H9 (cell line): ENCODE measurements around the gene CCDC148. TPM values are rescaled to one million over a fixed set of nuclear protein-coding genes. Genes with fewer than 3 reads are reported as not detected.

ENCODE experiments used
- DNase-seq: peaks from one replicate; pipeline ENCODE4 v3.0.0-alpha.2; 2017
- H2AFZ ChIP-seq: one replicate; pipeline ENCODE4 v1.6.1; 2013; ENCODE audit warnings: mild to moderate bottlenecking, low read length, control low read depth, moderate library complexity
- H2AK5ac ChIP-seq: 2 replicates; pipeline ENCODE4 v1.6.1; 2013; ENCODE audit warnings: low read length, control low read depth, mixed read lengths; ENCODE audit not compliant: insufficient read length
- H2BK120ac ChIP-seq: one replicate; pipeline ENCODE4 v1.6.1; 2013; ENCODE audit warnings: low read depth, mild to moderate bottlenecking, low read length, control low read depth, inconsistent platforms; ENCODE audit not compliant: poor library complexity, severe bottlenecking
- H2BK12ac ChIP-seq: 2 replicates; pipeline ENCODE4 v1.6.1; 2013; ENCODE audit warnings: low read length, control low read depth, mixed read lengths, low read depth; ENCODE audit not compliant: insufficient read length
- H2BK15ac ChIP-seq: 2 replicates; pipeline ENCODE4 v1.6.1; 2013; ENCODE audit warnings: low read depth, low read length, control low read depth
- H2BK20ac ChIP-seq: one replicate; pipeline ENCODE4 v1.6.1; 2013; ENCODE audit warnings: low read depth, mild to moderate bottlenecking, low read length, control low read depth, inconsistent platforms; ENCODE audit not compliant: poor library complexity, severe bottlenecking
- H2BK5ac ChIP-seq: 2 replicates; pipeline ENCODE4 v1.6.1; 2013; ENCODE audit warnings: low read length, control low read depth, mixed read lengths; ENCODE audit not compliant: insufficient read length
- H3K14ac ChIP-seq: 2 replicates; pipeline ENCODE4 v1.6.1; 2013; ENCODE audit warnings: low read length, control low read depth; ENCODE audit not compliant: insufficient read depth
- H3K18ac ChIP-seq: 2 replicates; pipeline ENCODE4 v1.6.1; 2013; ENCODE audit warnings: low read depth, mild to moderate bottlenecking, mixed read lengths, low read length, control low read depth; ENCODE audit not compliant: insufficient read length
- H3K23ac ChIP-seq: 2 replicates; pipeline ENCODE4 v1.6.1; 2013; ENCODE audit warnings: low read length, control low read depth, mixed read lengths, low read depth; ENCODE audit not compliant: insufficient read length
- H3K23me2 ChIP-seq: 2 replicates; pipeline ENCODE4 v1.6.1; 2013; ENCODE audit warnings: low read depth, mild to moderate bottlenecking, mixed read lengths, low read length, control low read depth; ENCODE audit not compliant: insufficient read length, poor library complexity, severe bottlenecking
- H3K27ac ChIP-seq: 2 replicates; pipeline ENCODE4 v1.5.1; 2013; ENCODE audit warnings: low read length, control low read depth, mixed read lengths, low read depth; ENCODE audit not compliant: insufficient read length
- H3K27me3 ChIP-seq: 2 replicates; pipeline ENCODE4 v1.6.1; 2013; ENCODE audit warnings: low read length, control low read depth, inconsistent platforms; ENCODE audit not compliant: insufficient read depth
- H3K4ac ChIP-seq: 2 replicates; pipeline ENCODE4 v1.6.1; 2013; ENCODE audit warnings: low read depth, mild to moderate bottlenecking, control low read depth, inconsistent platforms, low read length, moderate library complexity
- H3K4me1 ChIP-seq: 2 replicates; pipeline ENCODE4 v1.6.1; 2013; ENCODE audit warnings: low read length, control low read depth, inconsistent platforms; ENCODE audit not compliant: insufficient read depth
- H3K4me2 ChIP-seq: 2 replicates; pipeline ENCODE4 v1.6.1; 2013; ENCODE audit warnings: low read length, control low read depth, mixed read lengths; ENCODE audit not compliant: insufficient read length, insufficient read depth
- H3K56ac ChIP-seq: 2 replicates; pipeline ENCODE4 v1.6.1; 2013; ENCODE audit warnings: low read depth, mild to moderate bottlenecking, mixed read lengths, low read length, control low read depth; ENCODE audit not compliant: insufficient read length
- H3K79me1 ChIP-seq: 2 replicates; pipeline ENCODE4 v1.6.1; 2013; ENCODE audit warnings: low read depth, mild to moderate bottlenecking, moderate library complexity, low read length, control low read depth, inconsistent platforms; ENCODE audit not compliant: insufficient read depth, poor library complexity, severe bottlenecking
- H3K79me2 ChIP-seq: 2 replicates; pipeline ENCODE4 v1.6.1; 2013; ENCODE audit warnings: low read length, control low read depth, inconsistent platforms; ENCODE audit not compliant: insufficient read depth
- H3K9ac ChIP-seq: 2 replicates; pipeline ENCODE4 v1.6.1; 2013; ENCODE audit warnings: low read length, control low read depth, mixed read lengths; ENCODE audit not compliant: insufficient read length; ENCODE audit errors: extremely low read depth
- H3K9me3 ChIP-seq: one replicate; pipeline ENCODE4 v1.6.1; 2013; ENCODE audit warnings: low read depth, low read length, inconsistent platforms; ENCODE audit not compliant: control insufficient read depth
- H3T11ph ChIP-seq: one replicate; pipeline ENCODE4 v1.6.1; 2013; ENCODE audit warnings: mild to moderate bottlenecking, low read length, control low read depth, inconsistent platforms
- H4K20me1 ChIP-seq: one replicate; pipeline ENCODE4 v1.6.1; 2013; ENCODE audit not compliant: control insufficient read depth, insufficient read length, insufficient read depth
- H4K5ac ChIP-seq: 2 replicates; pipeline ENCODE4 v1.6.1; 2013; ENCODE audit warnings: low read depth, mild to moderate bottlenecking, mixed read lengths, low read length, control low read depth; ENCODE audit not compliant: insufficient read length
- H4K8ac ChIP-seq: replicated peaks from 2 replicates; pipeline ENCODE4 v1.6.1; 2013; ENCODE audit warnings: low read length, control low read depth, mixed read lengths, low read depth; ENCODE audit not compliant: insufficient read length
- H4K91ac ChIP-seq: 2 replicates; pipeline ENCODE4 v1.6.1; 2013; ENCODE audit warnings: low read depth, mild to moderate bottlenecking, moderate library complexity, mixed read lengths, low read length, control low read depth; ENCODE audit not compliant: insufficient read length
- H3K27ac Mint-ChIP-seq, 3 experiments: 2 replicates in 2 of 3; 3 replicates in 1 of 3; pipeline ENCODE4 v1.8.0; 2020 to 2021; ENCODE audit warnings: mixed read lengths in 3 of 3, mild to moderate bottlenecking in 1 of 3, moderate library complexity in 1 of 3
- H3K27me3 Mint-ChIP-seq: 2 replicates; pipeline ENCODE4 v1.8.0; 2021; ENCODE audit warnings: low read depth, mild to moderate bottlenecking, moderate library complexity, mixed read lengths
- H3K36me3 Mint-ChIP-seq, 3 experiments: 2 replicates in 2 of 3; 3 replicates in 1 of 3; pipeline ENCODE4 v1.8.0; 2020 to 2021; ENCODE audit warnings: low read depth in 3 of 3, mixed read lengths in 3 of 3; ENCODE audit not compliant: insufficient read depth in 1 of 3
- H3K4me1 Mint-ChIP-seq, 2 experiments: 2 replicates each; pipeline ENCODE4 v1.8.0; 2020; ENCODE audit warnings: mixed read lengths in 2 of 2
- H3K4me3 Mint-ChIP-seq, 2 experiments: 2 replicates in 1 of 2; 3 replicates in 1 of 2; pipeline ENCODE4 v1.8.0; 2020 to 2021; ENCODE audit warnings: mild to moderate bottlenecking in 2 of 2, mixed read lengths in 2 of 2, moderate library complexity in 1 of 2
- H3K9me3 Mint-ChIP-seq, 2 experiments: 2 replicates in 1 of 2; 3 replicates in 1 of 2; pipeline ENCODE4 v1.8.0; 2020; ENCODE audit warnings: mild to moderate bottlenecking in 2 of 2, mixed read lengths in 2 of 2, moderate library complexity in 1 of 2
- WGBS: extraction: QIAGEN DNeasy Blood & Tissue Kit; methylation state at CpG from one replicate; pipeline ENCODE4 v1.1.7; 2013; ENCODE audit warnings: missing lambda C conversion rate, low lambda C conversion rate, mixed read lengths; ENCODE audit not compliant: insufficient read length; ENCODE audit errors: extremely low coverage; 5-methylcytosine and 5-hydroxymethylcytosine counted together
- total RNA-seq: library from RNA; stranded (reverse); gene quantifications from 2 replicates; pipeline ENCODE4 v1.2.1, GENCODE V29; 2021
- TF ChIP-seq, protein P1 (sequence below): fragments of 200-600 bp; sonication (generic); conservative IDR thresholded peaks from 3 replicates; pipeline ENCODE4 v1.8.0; 2021; ENCODE audit warnings: antibody characterized with exemption, mild to moderate bottlenecking

The CCDC148 gene
- total RNA-seq, 1 experiment from 2014 or later: 1.5 TPM

DNA sequence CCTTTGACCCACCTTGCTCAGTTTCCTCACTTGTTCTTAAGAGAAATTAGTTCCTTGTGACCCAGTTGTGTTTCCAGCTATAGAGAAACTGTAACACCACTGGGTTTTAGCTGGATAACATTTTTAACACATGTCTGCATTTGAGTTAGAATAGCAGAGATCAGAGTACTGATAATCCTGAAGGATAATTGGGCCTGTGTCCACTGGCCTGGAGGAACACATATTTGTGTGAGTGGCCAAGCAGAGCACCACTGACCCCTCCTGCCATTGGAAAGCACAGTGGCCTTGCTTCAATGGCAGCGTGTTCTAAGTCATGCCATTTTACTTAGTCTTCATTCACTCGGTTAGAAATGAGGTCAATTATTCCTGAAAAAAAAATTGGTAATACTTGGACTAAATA, 42.8 kb upstream of the CCDC148 start:
- Mint-ChIP-seq H3K27ac (no peak overlapping the region; a peak in 1 of 7 replicates), H3K9me3 (no peaks in the 10 kb centered on the region), H3K4me1 (peaks cover 31 to 35% of the 10 kb centered on the region in 2 experiments), H3K36me3 (no peaks in the 10 kb centered on the region), H3K27me3 (no peaks in the 10 kb centered on the region), H3K4me3 (no peak overlapping the region)
- Histone ChIP-seq H3K23me2 (no peaks in the 10 kb centered on the region), H2BK5ac (no peak overlapping the region), H3K18ac (no peak overlapping the region), H3K9ac (no peak overlapping the region), H3K27me3 (no peaks in the 10 kb centered on the region), H2BK120ac (no peak overlapping the region), H2AK5ac (no peak overlapping the region), H4K8ac (no peak overlapping the region), H2BK12ac (no peak overlapping the region), H3T11ph (no peak overlapping the region), H3K27ac (no peak overlapping the region), H4K20me1 (no peaks in the 10 kb centered on the region), H3K4me1 (no peaks in the 10 kb centered on the region; the same call in 1 of the 2 replicates), H3K79me2 (peaks cover 6% of the 10 kb centered on the region; the same call in 1 of the 2 replicates), H3K4me2 (no peak overlapping the region), H2BK20ac (no peak overlapping the region), H2BK15ac (no peak overlapping the region), H3K14ac (no peak overlapping the region), H3K23ac (no peak overlapping the region), H4K5ac (no peak overlapping the region), H3K9me3 (no peaks in the 10 kb centered on the region), H3K79me1 (peaks cover 4% of the 10 kb centered on the region), H3K4ac (no peak overlapping the region), H3K56ac (no peak overlapping the region), H4K91ac (no peak overlapping the region), H2AFZ (no peak overlapping the region)
- TF ChIP-seq, protein P1, sequence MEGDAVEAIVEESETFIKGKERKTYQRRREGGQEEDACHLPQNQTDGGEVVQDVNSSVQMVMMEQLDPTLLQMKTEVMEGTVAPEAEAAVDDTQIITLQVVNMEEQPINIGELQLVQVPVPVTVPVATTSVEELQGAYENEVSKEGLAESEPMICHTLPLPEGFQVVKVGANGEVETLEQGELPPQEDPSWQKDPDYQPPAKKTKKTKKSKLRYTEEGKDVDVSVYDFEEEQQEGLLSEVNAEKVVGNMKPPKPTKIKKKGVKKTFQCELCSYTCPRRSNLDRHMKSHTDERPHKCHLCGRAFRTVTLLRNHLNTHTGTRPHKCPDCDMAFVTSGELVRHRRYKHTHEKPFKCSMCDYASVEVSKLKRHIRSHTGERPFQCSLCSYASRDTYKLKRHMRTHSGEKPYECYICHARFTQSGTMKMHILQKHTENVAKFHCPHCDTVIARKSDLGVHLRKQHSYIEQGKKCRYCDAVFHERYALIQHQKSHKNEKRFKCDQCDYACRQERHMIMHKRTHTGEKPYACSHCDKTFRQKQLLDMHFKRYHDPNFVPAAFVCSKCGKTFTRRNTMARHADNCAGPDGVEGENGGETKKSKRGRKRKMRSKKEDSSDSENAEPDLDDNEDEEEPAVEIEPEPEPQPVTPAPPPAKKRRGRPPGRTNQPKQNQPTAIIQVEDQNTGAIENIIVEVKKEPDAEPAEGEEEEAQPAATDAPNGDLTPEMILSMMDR: no peak
- DNase-seq: no peak
- WGBS: no CpG with 5 or more reads among the region's 2 CpGs
